NB4 (cell line): Measurements from ENCODE around the gene PTPRD.

Experiments
- DNase-seq: peaks from one replicate; pipeline ENCODE4 v3.0.0; 2010; ENCODE audit warnings: low read depth
- H3K4me3 ChIP-seq: one replicate; pipeline ENCODE4 v1.5.1; 2011; ENCODE audit warnings: mild to moderate bottlenecking, low read depth, low read length, moderate library complexity
- CTCF ChIP-seq: IDR thresholded peaks from one replicate; pipeline ENCODE4 v1.5.1; 2012; ENCODE audit warnings: low read depth, low read length
- MYC ChIP-seq: IDR thresholded peaks from 2 replicates; pipeline ENCODE4 v1.6.1; 2011; ENCODE audit warnings: low read depth, low read length
- POLR2A ChIP-seq: IDR thresholded peaks from 2 replicates; pipeline ENCODE4 v1.6.1; 2011; ENCODE audit warnings: mild to moderate bottlenecking; ENCODE audit not compliant: insufficient read length; ENCODE audit errors: extremely low read depth
- TF ChIP-seq, protein P1 (sequence below): IDR thresholded peaks from 2 replicates; pipeline ENCODE4 v1.6.1; 2011; ENCODE audit warnings: low read depth, low read length

PTPRD gene

DNA sequence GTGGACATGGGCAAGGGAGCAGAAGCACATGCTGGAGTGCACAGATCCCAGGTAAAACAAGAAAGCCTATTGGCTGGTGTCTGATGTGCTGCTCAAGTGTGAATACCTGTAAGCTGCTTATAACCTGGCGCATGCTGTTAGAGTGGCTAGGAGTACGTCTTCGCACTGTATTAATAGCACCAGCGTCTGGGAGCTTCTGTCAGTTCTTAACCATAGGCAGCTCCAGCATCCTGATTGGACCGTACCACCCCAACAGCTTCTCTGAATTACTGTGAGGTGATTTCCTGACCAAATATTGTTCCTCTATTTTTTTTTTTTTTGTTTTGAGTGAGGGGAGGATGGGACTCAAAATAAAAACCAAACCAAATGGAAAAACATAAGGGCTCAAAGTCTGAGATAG is 987.6 kb downstream of the PTPRD start:
- DNase-seq = no peak
- H3K4me3 ChIP-seq = no peak overlapping the region
- TF ChIP-seq MYC = no peak
- TF ChIP-seq, protein P1, sequence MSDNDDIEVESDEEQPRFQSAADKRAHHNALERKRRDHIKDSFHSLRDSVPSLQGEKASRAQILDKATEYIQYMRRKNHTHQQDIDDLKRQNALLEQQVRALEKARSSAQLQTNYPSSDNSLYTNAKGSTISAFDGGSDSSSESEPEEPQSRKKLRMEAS = no peak
- no peak for TF ChIP-seq POLR2A
- TF ChIP-seq CTCF = no peak

GRCh38 chr9:9623506-9623905 is 989.3 kb downstream of the PTPRD start:
- TF ChIP-seq POLR2A = no peak
- TF ChIP-seq, protein P1 = no peak
- no peak for TF ChIP-seq MYC
- no peak for TF ChIP-seq CTCF
- no peak for DNase-seq

GRCh38 chr9:9621355-9621940 is 991.4 kb downstream of the PTPRD start:
- no peak for DNase-seq
- H3K4me3 ChIP-seq = no peak overlapping the region
- TF ChIP-seq CTCF (no peak), MYC (no peak), POLR2A (no peak)
- TF ChIP-seq, protein P1 = no peak

More at GRCh38 chr9:9623506-9623905, 989.3 kb downstream of the PTPRD start:
- H3K4me3 ChIP-seq = no peak overlapping the region

- no peak overlapping the region for H3K4me3 ChIP-seq
- DNase-seq = no peak
- TF ChIP-seq MYC (no peak), CTCF (no peak), POLR2A (no peak)
- TF ChIP-seq, protein P1 = no peak
Measured at GRCh38 chr9:9620736-9621135, 992.1 kb downstream of the PTPRD start.

DNA sequence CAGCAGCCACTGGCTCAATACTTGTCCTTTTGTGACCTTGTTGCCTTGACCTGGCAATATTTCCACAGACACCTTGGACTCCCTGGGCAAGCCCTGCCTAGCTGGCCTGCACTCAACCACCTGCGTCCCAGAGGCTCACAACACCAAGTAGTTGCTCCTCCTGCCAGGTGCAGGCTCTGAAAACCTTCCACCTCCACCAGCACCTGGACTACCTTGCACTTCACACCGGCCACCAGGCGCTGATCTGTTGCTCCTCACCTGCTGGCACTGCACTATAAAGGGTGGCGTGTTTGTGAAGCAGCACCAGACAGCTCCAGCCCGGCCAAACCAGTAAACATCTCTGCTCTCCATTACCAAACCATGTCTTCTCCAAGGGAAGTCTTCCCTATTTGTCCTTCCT is 997.7 kb downstream of the PTPRD start:
- H3K4me3 ChIP-seq = no peak overlapping the region
- no peak for TF ChIP-seq MYC
- TF ChIP-seq, protein P1 = no peak
- TF ChIP-seq POLR2A = no peak
- no peak for TF ChIP-seq CTCF
- no peak for DNase-seq

DNA sequence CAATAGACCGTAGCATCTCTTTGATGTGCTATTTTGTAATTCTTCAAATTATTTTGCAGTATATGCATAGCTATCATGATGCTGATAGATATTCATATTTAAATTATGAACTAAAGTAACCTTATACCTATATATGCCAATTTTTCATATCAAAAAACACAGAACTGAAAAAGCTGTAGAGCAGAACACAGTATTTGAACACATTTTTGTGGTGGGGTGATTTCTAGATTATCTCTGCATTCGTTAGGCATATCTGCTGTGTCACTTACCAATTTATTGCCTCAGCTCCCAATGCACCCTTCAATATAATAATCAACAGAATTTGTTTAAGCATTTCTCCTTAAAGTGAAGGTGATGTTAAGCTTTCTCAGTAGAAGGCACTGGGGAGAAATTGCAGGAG is 998.2 kb downstream of the PTPRD start:
- no peak for DNase-seq
- H3K4me3 ChIP-seq = no peak overlapping the region
- TF ChIP-seq, protein P1 = no peak
- no peak for TF ChIP-seq POLR2A
- TF ChIP-seq MYC = no peak
- TF ChIP-seq CTCF = no peak
